HepG2 (cell line): ENCODE results near the gene EPB41L1. TPM values are rescaled to one million over a fixed set of nuclear protein-coding genes. Genes with fewer than 3 reads are reported as not detected.

Source experiments
- ATAC-seq: fragments of 200-7000 bp; cut with Tn5 transposase; 3 replicates; pipeline ENCODE4 v1.9.1; 2020; ENCODE audit warnings: mild to moderate bottlenecking, moderate library complexity
- BruUV-seq: library from RNA; stranded (reverse); fragments of 400-500 nt; replicated peaks from 2 replicates; lab custom pipeline; 2021; lab: Mats Ljungman, UMichigan
- CTCF ChIA-PET: fragments of 300-600 bp; formaldehyde crosslinking; extraction: SDS; loops from one replicate; lab custom pipeline; 2021; ENCODE audit warnings: low total read pairs, inconsistent platforms, low intra/inter-chr PET ratio; lab: Yijun Ruan, JAX
- POLR2A ChIA-PET: fragments of 350-600 bp; sonication (Branson Sonifier 250); formaldehyde crosslinking; loops from one replicate; lab custom pipeline; 2020; ENCODE audit warnings: antibody characterized with exemption, inconsistent platforms; lab: Yijun Ruan, JAX
- DNase-seq: peaks from one replicate; pipeline ENCODE4 v3.0.0-alpha.2; 2015; ENCODE audit warnings: low spot score
- FAIRE-seq: peaks from 3 replicates; lab custom pipeline; 2011; peaks lifted over from hg19 to GRCh38; lab: Jason Lieb, UNC
- H2AFZ ChIP-seq: one replicate; pipeline ENCODE4 v1.6.1; 2011; ENCODE audit warnings: low read length, inconsistent platforms
- H3K27ac ChIP-seq: fragments of 300-600 bp; 3 replicates; pipeline ENCODE4 v1.8.0; 2011; ENCODE audit warnings: mixed run types, mild to moderate bottlenecking, mixed read lengths, low read length, inconsistent platforms; ENCODE audit not compliant: insufficient read depth; ENCODE audit errors: extremely low read length
- H3K27me3 ChIP-seq, 2 experiments: fragments of 200-600 bp in 1 of 2; 2 replicates in 1 of 2; 3 replicates in 1 of 2; pipeline versions ENCODE4 v1.6.0 to v1.8.0; 2011; ENCODE audit warnings: low read length in 2 of 2, mild to moderate bottlenecking in 2 of 2, moderate library complexity in 2 of 2, inconsistent platforms in 1 of 2; ENCODE audit not compliant: insufficient read depth in 2 of 2, control insufficient read depth in 1 of 2
- H3K36me3 ChIP-seq, 2 experiments: fragments of 200-600 bp in 1 of 2; replicated peaks in 1 of 2; 2 replicates in 1 of 2; 3 replicates in 1 of 2; pipeline versions ENCODE4 v1.5.1 to v1.8.0; 2011; ENCODE audit warnings: low read length in 2 of 2, inconsistent platforms in 1 of 2; ENCODE audit not compliant: insufficient read depth in 2 of 2, control insufficient read depth in 1 of 2
- H3K4me1 ChIP-seq: 2 replicates; pipeline ENCODE4 v1.5.1; 2012; ENCODE audit warnings: low read length, inconsistent platforms; ENCODE audit not compliant: insufficient read depth
- H3K4me2 ChIP-seq: 2 replicates; pipeline ENCODE4 v1.6.0; 2011; ENCODE audit warnings: low read depth, low read length, inconsistent platforms
- H3K4me3 ChIP-seq, 3 experiments: fragments of 200-600 bp in 1 of 3; sonication (generic), shearing (Covaris generic) in 1 of 3; replicated peaks in 1 of 3; 2 replicates each; pipeline ENCODE4 v1.5.1; 2011 to 2016; ENCODE audit warnings: low read length in 3 of 3, inconsistent platforms in 2 of 3, low read depth in 2 of 3, mild to moderate bottlenecking in 2 of 3, control low read depth in 1 of 3, mixed read lengths in 1 of 3; ENCODE audit not compliant: insufficient read depth in 1 of 3
- H3K79me2 ChIP-seq: one replicate; pipeline ENCODE4 v1.6.1; 2011; ENCODE audit warnings: low read length, inconsistent platforms; ENCODE audit not compliant: insufficient read depth
- H3K9ac ChIP-seq: 2 replicates; pipeline ENCODE4 v1.6.0; 2011; ENCODE audit warnings: mild to moderate bottlenecking, low read depth, low read length, inconsistent platforms; ENCODE audit not compliant: insufficient read depth
- H3K9me3 ChIP-seq: 2 replicates; pipeline ENCODE4 v1.5.1; 2012; ENCODE audit warnings: mild to moderate bottlenecking, low read length
- H4K20me1 ChIP-seq: 2 replicates; pipeline ENCODE4 v1.6.0; 2011; ENCODE audit warnings: inconsistent platforms, mild to moderate bottlenecking, low read length, moderate library complexity; ENCODE audit not compliant: insufficient read depth
- ETV5 ChIP-seq: IDR thresholded peaks from 2 replicates; pipeline ENCODE4 v1.6.1; 2018; ENCODE audit warnings: missing biosample characterization, missing genetic modification reagents, inconsistent platforms, borderline replicate concordance
- FOXK2 ChIP-seq: fragments of 450-650 bp; IDR thresholded peaks from 2 replicates; pipeline ENCODE4 v1.6.1; 2016
- HNRNPL ChIP-seq: fragments of 200-400 bp; formaldehyde crosslinking; IDR thresholded peaks from 2 replicates; pipeline ENCODE4 v1.6.1; 2017; ENCODE audit warnings: mild to moderate bottlenecking, low read depth, low read length
- HOXA3 ChIP-seq: sonication (generic); formaldehyde crosslinking; IDR thresholded peaks from 2 replicates; pipeline ENCODE4 v1.5.0; 2020; ENCODE audit warnings: missing genetic modification reagents
- JUN ChIP-seq: sonication (generic); formaldehyde crosslinking; IDR thresholded peaks from 2 replicates; pipeline ENCODE4 v1.4.0; 2020; ENCODE audit warnings: mild to moderate bottlenecking, missing genetic modification reagents
- KAT7 ChIP-seq: IDR thresholded peaks from 2 replicates; pipeline ENCODE4 v1.6.1; 2018; ENCODE audit warnings: borderline replicate concordance, missing compliant biosample characterization
- KDM3A ChIP-seq: IDR thresholded peaks from 2 replicates; pipeline ENCODE4 v1.6.1; 2018; ENCODE audit warnings: low read depth, missing compliant biosample characterization
- KDM5A ChIP-seq: fragments of 200-600 bp; sonication (generic); IDR thresholded peaks from 2 replicates; pipeline ENCODE4 v1.7.0; 2018; ENCODE audit warnings: antibody characterized with exemption, mild to moderate bottlenecking, low read length, borderline replicate concordance
- NFKBIZ ChIP-seq: IDR thresholded peaks from 2 replicates; pipeline ENCODE4 v1.6.1; 2018; ENCODE audit warnings: missing genetic modification reagents, missing compliant biosample characterization
- NFYB ChIP-seq: sonication (generic); formaldehyde crosslinking; IDR thresholded peaks from 2 replicates; pipeline ENCODE4 v1.4.0; 2020; ENCODE audit warnings: missing genetic modification reagents
- RAD51 ChIP-seq: fragments of 450-650 bp; IDR thresholded peaks from 2 replicates; pipeline ENCODE4 v1.6.1; 2016; ENCODE audit warnings: borderline replicate concordance
- RARG ChIP-seq: sonication (generic); formaldehyde crosslinking; IDR thresholded peaks from 2 replicates; pipeline ENCODE4 v1.4.0; 2020; ENCODE audit warnings: low read depth, mild to moderate bottlenecking, missing genetic modification reagents
- RORA ChIP-seq: sonication (generic); formaldehyde crosslinking; IDR thresholded peaks from 2 replicates; pipeline ENCODE4 v1.5.0; 2020; ENCODE audit warnings: mild to moderate bottlenecking, missing genetic modification reagents, moderate library complexity
- SIN3B ChIP-seq: fragments of 150-350 bp; IDR thresholded peaks from 2 replicates; pipeline ENCODE4 v1.6.1; 2014; ENCODE audit warnings: low read length
- SMAD9 ChIP-seq: sonication (generic); formaldehyde crosslinking; IDR thresholded peaks from 2 replicates; pipeline ENCODE4 v1.5.1; 2020; ENCODE audit warnings: mild to moderate bottlenecking, missing genetic modification reagents
- SMARCE1 ChIP-seq: fragments of 450-650 bp; IDR thresholded peaks from 2 replicates; pipeline ENCODE4 v1.6.1; 2017; ENCODE audit warnings: borderline replicate concordance
- THAP9 ChIP-seq: sonication (generic); formaldehyde crosslinking; IDR thresholded peaks from 2 replicates; pipeline ENCODE4; 2020; ENCODE audit warnings: missing genetic modification reagents, mild to moderate bottlenecking, borderline replicate concordance
- ZBTB1 ChIP-seq: sonication (generic); formaldehyde crosslinking; IDR thresholded peaks from 2 replicates; pipeline ENCODE4 v1.4.0; 2020; ENCODE audit warnings: missing genetic modification reagents, borderline replicate concordance
- ZNF713 ChIP-seq: sonication (generic); formaldehyde crosslinking; IDR thresholded peaks from 2 replicates; pipeline ENCODE4 v1.4.0; 2020; ENCODE audit warnings: mild to moderate bottlenecking, missing genetic modification reagents
- ZSCAN12 ChIP-seq: sonication (generic); formaldehyde crosslinking; IDR thresholded peaks from 2 replicates; pipeline ENCODE4 v1.9.0; 2021; ENCODE audit warnings: mild to moderate bottlenecking, missing genetic modification reagents
- WGBS: methylation state at CpG from one replicate; pipeline ENCODE4 v1.1.6; 2017; ENCODE audit warnings: low lambda C conversion rate; 5-methylcytosine and 5-hydroxymethylcytosine counted together
- in situ Hi-C: cut with HindIII; loops from 2 replicates; pipeline ENCODE4 v1.10.0; 2017; ENCODE audit warnings: low pct_unique_long_range_greater_than_20kb; ENCODE audit not compliant: extremely low pct_ligation_motif_present
- intact Hi-C: fragments of 100-400 bp; cut with micrococcal nuclease; formaldehyde crosslinking; loops from one replicate; pipeline ENCODE4 v1.10.0; 2022; ENCODE audit not compliant: unreplicated experiment
- polyA plus RNA-seq, 8 experiments: library from polyadenylated mRNA; depleted of rRNA in 3 of 8; stranded (reverse) in 7 of 8; unstranded in 1 of 8; fragments of >200 nt; fragmentation: Illumina TruSeq in 4 of 8; extraction: Trizol in 4 of 8; gene quantifications; 2 replicates each; pipeline versions ENCODE4 v1.2.1 to v1.2.3, GENCODE V29; 2011 to 2016; ENCODE audit warnings: low read depth in 4 of 8, missing spikeins in 1 of 8, mixed read lengths in 1 of 8; ENCODE audit not compliant: insufficient read depth in 1 of 8
- total RNA-seq, 5 experiments: library from RNA; depleted of rRNA; stranded (reverse); fragments of >200 nt; fragmentation: Illumina TruSeq; extraction: Trizol; gene quantifications; 2 replicates each; pipeline ENCODE4 v1.2.3, GENCODE V29; 2016; ENCODE audit warnings: low read depth in 1 of 5
- TF ChIP-seq, protein P1 (sequence below): sonication (generic); formaldehyde crosslinking; IDR thresholded peaks from 2 replicates; pipeline ENCODE4 v1.4.0; 2020; ENCODE audit warnings: missing genetic modification reagents, borderline replicate concordance

The EPB41L1 gene
- total and polyA plus RNA-seq, 2 of the 13 experiments (the other 11 are each of a cell fraction or from before 2014, with no cell fraction given) = 16.7 to 39.0 TPM

GRCh38 chr20:36150847-36151539, 3.5 kb upstream of the EPB41L1 start:
- Histone ChIP-seq H3K9me3 (no peaks in the 10 kb centered on the region), H3K4me3 (peak overlapping the region in 1 of 3 experiments; percentile 39; a peak in 2 of 6 replicates), H4K20me1 (peaks cover 5% of the 10 kb centered on the region; the same call in 1 of the 2 replicates), H3K79me2 (no peaks in the 10 kb centered on the region), H3K4me2 (peak overlapping the region; percentile 65), H3K36me3 (no peaks in the 10 kb centered on the region), H3K27me3 (no peaks in the 10 kb centered on the region; a peak in 1 of 5 replicates), H3K27ac (peak overlapping the region; percentile 62), H3K4me1 (peaks cover 91% of the 10 kb centered on the region), H3K9ac (peak overlapping the region; percentile 20), H2AFZ (no peak overlapping the region)
- in situ Hi-C loops = no loop called here
- intact Hi-C loops = no loop called here
- ChIA-PET CTCF (interaction anchor here (1.2 kb wide), 1 partner anchor 49 kb away, joined by 4 read pairs; no protein-coding TSS in a partner anchor), POLR2A (no interaction called here)
- ATAC-seq (peak; percentile 13), FAIRE-seq (peak; percentile 88), DNase-seq (peak; percentile 85)
- BruUV-seq = no TSS peak
- WGBS = 21% methylated on average over 4 of the region's 4 CpGs
- TF ChIP-seq ETV5 (peak; percentile 99), THAP9 (CRISPR knock-in tag) (peak; percentile 26; the same call in 1 of the 2 replicates), SMARCE1 (no peak), SIN3B (no peak), NFYB (no peak), ZBTB1 (CRISPR knock-in tag) (no peak), RARG (CRISPR knock-in tag) (no peak), SMAD9 (CRISPR knock-in tag) (no peak), NFKBIZ (peak; percentile 62; the same call in 1 of the 2 replicates), KDM5A (no peak), RORA (CRISPR knock-in tag) (no peak), JUN (CRISPR knock-in tag) (no peak), KAT7 (CRISPR knock-in tag) (no peak), KDM3A (no peak), ZSCAN12 (CRISPR knock-in tag) (no peak), FOXK2 (no peak), ZNF713 (CRISPR knock-in tag) (0 out of 2 replicates have a peak, but pooled peaks have one; percentile 74), HNRNPL (no peak), RAD51 (no peak), HOXA3 (CRISPR knock-in tag) (peak; percentile 74)
- TF ChIP-seq, protein P1, sequence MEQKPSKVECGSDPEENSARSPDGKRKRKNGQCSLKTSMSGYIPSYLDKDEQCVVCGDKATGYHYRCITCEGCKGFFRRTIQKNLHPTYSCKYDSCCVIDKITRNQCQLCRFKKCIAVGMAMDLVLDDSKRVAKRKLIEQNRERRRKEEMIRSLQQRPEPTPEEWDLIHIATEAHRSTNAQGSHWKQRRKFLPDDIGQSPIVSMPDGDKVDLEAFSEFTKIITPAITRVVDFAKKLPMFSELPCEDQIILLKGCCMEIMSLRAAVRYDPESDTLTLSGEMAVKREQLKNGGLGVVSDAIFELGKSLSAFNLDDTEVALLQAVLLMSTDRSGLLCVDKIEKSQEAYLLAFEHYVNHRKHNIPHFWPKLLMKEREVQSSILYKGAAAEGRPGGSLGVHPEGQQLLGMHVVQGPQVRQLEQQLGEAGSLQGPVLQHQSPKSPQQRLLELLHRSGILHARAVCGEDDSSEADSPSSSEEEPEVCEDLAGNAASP = peak; percentile 83; the same call in 1 of the 2 replicates
